ENCODE data around the gene DHX9. TPM values are rescaled to one million over a fixed set of nuclear protein-coding genes. Genes with fewer than 3 reads are reported as not detected.
"Not testable (repeated sequence)": the region's sequence is repeated elsewhere in the genome, so short reads cannot be mapped to it uniquely, and the experiment has no call there.

DHX9 gene
- total RNA-seq, 4 donors from 2014 or later, result 89.1 to 148 (median 109) TPM

GRCh38 chr1:182890927-182891610 is 51.9 kb downstream of the DHX9 start:
- TF ChIP-seq POLR2A (IDR thresholded peaks at IDR 0.05) (no peak), CTCF (IDR thresholded peaks at IDR 0.05) (no peak), EP300 (IDR thresholded peaks at IDR 0.05) (no peak)
- H3K4me1 ChIP-seq, result no peaks in the 10 kb centered on the region
- H3K36me3 ChIP-seq, result peaks cover 0 to 39% (median 15%) of the 10 kb centered on the region in 3 donors
- no peaks in the 10 kb centered on the region for H3K27me3 ChIP-seq
- 93 to 97% methylated on average over 9 of the region's 9 CpGs for WGBS, 2 donors
- no peak overlapping the region for H3K4me3 ChIP-seq
- H3K27ac ChIP-seq, result no peak overlapping the region
- no peak for DNase-seq (ENCODE audit: low spot score in 2 of 2)
- H3K9me3 ChIP-seq, result no peaks in the 10 kb centered on the region

- H3K36me3 ChIP-seq, result no peaks in the 10 kb centered on the region
- no peak overlapping the region for H3K27ac ChIP-seq
- H3K4me1 ChIP-seq, result no peaks in the 10 kb centered on the region
- WGBS, 2 donors, result 67 to 72% methylated on average over 2 of the region's 2 CpGs
- no peaks in the 10 kb centered on the region for H3K27me3 ChIP-seq
- no peak for TF ChIP-seq CTCF (IDR thresholded peaks at IDR 0.05)
- no peak for TF ChIP-seq POLR2A (IDR thresholded peaks at IDR 0.05)
- no peak for TF ChIP-seq EP300 (IDR thresholded peaks at IDR 0.05)
- no peak overlapping the region for H3K4me3 ChIP-seq
- DNase-seq (ENCODE audit: low spot score in 2 of 2), result no peak
- no peaks in the 10 kb centered on the region for H3K9me3 ChIP-seq
Measured at GRCh38 chr1:182897696-182898095, 58.5 kb downstream of the DHX9 start.

- not testable (repeated sequence) for DNase-seq (ENCODE audit: low spot score in 2 of 2); H3K36me3 ChIP-seq; H3K27me3 ChIP-seq; H3K4me3 ChIP-seq; H3K27ac ChIP-seq; H3K4me1 ChIP-seq; H3K9me3 ChIP-seq
- 92 to 94% methylated on average over 5 of the region's 5 CpGs for WGBS, 2 donors
Measured at GRCh38 chr1:182901946-182902345, 62.8 kb downstream of the DHX9 start.

- no peak overlapping the region for H3K4me3 ChIP-seq
- WGBS, 2 donors, result 86 to 88% methylated on average over 2 of the region's 2 CpGs
- no peak for TF ChIP-seq EP300 (IDR thresholded peaks at IDR 0.05)
- no peaks in the 10 kb centered on the region for H3K27me3 ChIP-seq
- no peaks in the 10 kb centered on the region for H3K36me3 ChIP-seq
- DNase-seq (ENCODE audit: low spot score in 2 of 2), result no peak
- no peaks in the 10 kb centered on the region for H3K9me3 ChIP-seq
- H3K27ac ChIP-seq, result no peak overlapping the region
- no peaks in the 10 kb centered on the region for H3K4me1 ChIP-seq
Measured at GRCh38 chr1:182905321-182905720, 66.2 kb downstream of the DHX9 start.

GRCh38 chr1:182909578-182909977 is 70.4 kb downstream of the DHX9 start:
- Histone ChIP-seq H3K9me3 (peaks cover 0 to 27% (median 0%) of the 10 kb centered on the region in 4 donors), H3K27me3 (no peaks in the 10 kb centered on the region), H3K27ac (no peak overlapping the region), H3K36me3 (no peaks in the 10 kb centered on the region), H3K4me1 (no peaks in the 10 kb centered on the region), H3K4me3 (no peak overlapping the region)
- DNase-seq (ENCODE audit: low spot score in 2 of 2), result no peak
- TF ChIP-seq EP300 (IDR thresholded peaks at IDR 0.05) (no peak), POLR2A (IDR thresholded peaks at IDR 0.05) (no peak), CTCF (IDR thresholded peaks at IDR 0.05) (no peak)
- 70 to 71% methylated on average over 4 of the region's 4 CpGs for WGBS, 2 donors

- Histone ChIP-seq H3K27me3 (no peaks in the 10 kb centered on the region), H3K9me3 (peaks cover 0 to 27% (median 0%) of the 10 kb centered on the region in 4 donors), H3K4me1 (no peaks in the 10 kb centered on the region), H3K36me3 (no peaks in the 10 kb centered on the region), H3K4me3 (no peak overlapping the region), H3K27ac (no peak overlapping the region)
- no peak for DNase-seq (ENCODE audit: low spot score in 2 of 2)
- WGBS, 2 donors, result 95 to 100% methylated on average over 1 of the region's 1 CpG
- no peak for TF ChIP-seq POLR2A (IDR thresholded peaks at IDR 0.05)
- no peak for TF ChIP-seq EP300 (IDR thresholded peaks at IDR 0.05)
- no peak for TF ChIP-seq CTCF (IDR thresholded peaks at IDR 0.05)
Measured at GRCh38 chr1:182910143-182910542, 71.0 kb downstream of the DHX9 start.

Data from tibial nerve (tissue), 4 donors.